ENCODE data around the gene EXOC3L4. TPM values are rescaled to one million over a fixed set of nuclear protein-coding genes. Genes with fewer than 3 reads are reported as not detected.

Gene EXOC3L4
- total RNA-seq, 4 donors from 2014 or later, result 0.93 to 5.2 (median 1.3) TPM; not detected in 1

DNA sequence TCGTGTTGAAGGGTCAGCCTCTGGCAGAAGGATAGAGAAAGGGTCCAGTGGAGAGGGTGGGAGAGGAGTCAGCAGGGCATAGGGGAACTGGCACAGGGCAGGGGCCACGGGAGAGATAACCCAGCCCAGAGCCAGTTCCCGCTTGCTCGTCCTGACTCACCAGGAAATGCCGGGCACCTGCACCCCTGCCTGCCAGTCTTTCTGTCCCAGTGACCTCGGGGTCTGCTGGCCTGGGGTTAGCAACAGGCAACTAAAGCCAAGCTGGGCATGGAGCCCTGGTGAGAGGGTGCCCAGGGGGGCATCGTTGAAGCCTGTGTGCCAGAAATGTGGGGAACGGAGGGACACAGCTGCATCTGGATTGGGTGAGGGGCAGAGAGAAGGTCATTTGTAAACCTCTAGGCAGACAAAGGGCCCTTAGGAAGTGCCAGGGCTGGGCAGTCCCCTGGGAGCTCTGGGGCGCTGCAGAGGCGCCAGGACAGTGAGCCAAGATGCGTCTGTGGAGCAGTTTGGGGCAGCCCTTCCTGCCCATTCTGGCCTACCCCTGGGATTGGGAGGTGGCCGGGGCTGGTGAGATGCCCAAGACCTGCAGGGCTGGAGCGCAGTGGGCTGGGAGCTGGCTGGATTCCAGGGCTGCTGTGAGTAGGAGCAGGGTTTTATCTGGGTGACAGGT is 34.2 kb downstream of the EXOC3L4 start:
- peak; percentile 28 for ATAC-seq (ENCODE audit: low FRiP score)
- DNase-seq (ENCODE audit: low spot score), result no peak
- TF ChIP-seq, protein P1, sequence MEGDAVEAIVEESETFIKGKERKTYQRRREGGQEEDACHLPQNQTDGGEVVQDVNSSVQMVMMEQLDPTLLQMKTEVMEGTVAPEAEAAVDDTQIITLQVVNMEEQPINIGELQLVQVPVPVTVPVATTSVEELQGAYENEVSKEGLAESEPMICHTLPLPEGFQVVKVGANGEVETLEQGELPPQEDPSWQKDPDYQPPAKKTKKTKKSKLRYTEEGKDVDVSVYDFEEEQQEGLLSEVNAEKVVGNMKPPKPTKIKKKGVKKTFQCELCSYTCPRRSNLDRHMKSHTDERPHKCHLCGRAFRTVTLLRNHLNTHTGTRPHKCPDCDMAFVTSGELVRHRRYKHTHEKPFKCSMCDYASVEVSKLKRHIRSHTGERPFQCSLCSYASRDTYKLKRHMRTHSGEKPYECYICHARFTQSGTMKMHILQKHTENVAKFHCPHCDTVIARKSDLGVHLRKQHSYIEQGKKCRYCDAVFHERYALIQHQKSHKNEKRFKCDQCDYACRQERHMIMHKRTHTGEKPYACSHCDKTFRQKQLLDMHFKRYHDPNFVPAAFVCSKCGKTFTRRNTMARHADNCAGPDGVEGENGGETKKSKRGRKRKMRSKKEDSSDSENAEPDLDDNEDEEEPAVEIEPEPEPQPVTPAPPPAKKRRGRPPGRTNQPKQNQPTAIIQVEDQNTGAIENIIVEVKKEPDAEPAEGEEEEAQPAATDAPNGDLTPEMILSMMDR (IDR thresholded peaks at IDR 0.05), result no peak

DNA sequence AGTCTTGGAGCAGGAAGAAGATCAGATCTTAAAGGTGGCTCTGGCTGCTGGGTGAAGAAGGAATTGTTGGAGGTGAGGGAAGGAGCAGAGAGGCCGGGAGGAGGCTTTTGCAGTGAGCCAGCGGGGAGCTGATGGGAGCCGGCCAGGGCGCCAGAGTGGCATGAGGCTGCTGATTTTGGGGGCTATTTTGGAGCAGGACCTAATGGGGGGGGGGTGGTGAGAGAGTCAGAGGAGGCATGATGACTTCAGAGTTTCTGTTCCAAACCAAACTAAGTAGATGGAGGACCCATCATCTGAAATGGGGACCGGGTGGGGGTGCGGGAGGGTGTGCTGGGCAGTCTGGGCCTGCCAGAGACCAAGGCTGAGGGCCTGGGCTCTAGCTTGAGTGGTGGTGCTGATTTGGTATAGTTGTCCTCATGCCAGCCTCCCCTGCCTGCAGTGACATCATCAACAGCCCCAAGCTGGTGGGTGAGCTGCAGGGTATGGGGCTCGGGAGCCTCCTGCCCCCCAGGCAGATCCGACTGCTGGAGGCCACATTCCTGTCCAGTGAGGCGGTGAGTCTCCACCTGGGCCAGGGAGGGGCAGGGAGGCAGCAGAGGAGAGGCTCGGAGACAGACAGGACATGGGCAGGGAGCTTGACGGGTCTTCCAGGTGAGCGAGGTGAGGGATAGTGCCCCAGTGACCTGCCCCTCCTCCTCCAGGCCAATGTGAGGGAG is 34.9 kb downstream of the EXOC3L4 start:
- no peak for DNase-seq (ENCODE audit: low spot score)
- ATAC-seq (ENCODE audit: low FRiP score), result no peak
- TF ChIP-seq, protein P1 (IDR thresholded peaks at IDR 0.05), result no peak

DNA sequence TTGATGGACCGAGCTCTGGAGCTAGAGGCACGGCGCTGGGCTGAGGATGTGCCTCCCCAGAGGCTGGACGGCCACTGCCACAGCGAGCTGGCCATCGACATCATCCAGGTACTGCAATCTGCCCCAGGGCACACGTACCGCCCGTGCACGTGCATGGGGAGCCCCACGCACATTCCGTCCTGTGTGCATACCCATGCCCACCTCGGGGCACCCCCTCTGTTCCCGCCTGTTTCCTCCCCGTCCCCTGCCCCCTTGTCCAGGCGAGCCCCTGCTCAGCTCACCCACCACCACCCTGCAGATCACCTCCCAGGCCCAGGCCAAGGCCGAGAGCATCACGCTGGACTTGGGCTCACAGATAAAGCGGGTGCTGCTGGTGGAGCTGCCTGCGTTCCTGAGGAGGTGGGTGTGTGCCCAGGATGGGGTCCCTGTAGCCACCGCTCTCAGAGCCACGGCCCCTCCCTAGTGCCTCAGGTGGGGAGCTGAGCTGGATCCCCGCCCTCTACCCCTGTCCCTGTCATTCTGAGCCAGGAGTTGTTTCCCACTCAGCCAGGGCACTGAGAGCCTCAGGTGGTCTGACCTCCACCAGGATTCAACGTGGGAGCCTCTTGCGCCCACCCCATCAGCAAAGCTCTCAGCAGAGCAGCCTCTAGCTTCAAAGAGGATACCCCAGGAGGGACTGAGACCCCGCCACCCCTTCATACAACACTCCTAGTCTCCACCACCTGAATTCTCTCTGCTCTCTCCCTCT is 35.7 kb downstream of the EXOC3L4 start:
- no peak for DNase-seq (ENCODE audit: low spot score)
- TF ChIP-seq, protein P1 (IDR thresholded peaks at IDR 0.05), result no peak
- ATAC-seq (ENCODE audit: low FRiP score), result no peak

DNA sequence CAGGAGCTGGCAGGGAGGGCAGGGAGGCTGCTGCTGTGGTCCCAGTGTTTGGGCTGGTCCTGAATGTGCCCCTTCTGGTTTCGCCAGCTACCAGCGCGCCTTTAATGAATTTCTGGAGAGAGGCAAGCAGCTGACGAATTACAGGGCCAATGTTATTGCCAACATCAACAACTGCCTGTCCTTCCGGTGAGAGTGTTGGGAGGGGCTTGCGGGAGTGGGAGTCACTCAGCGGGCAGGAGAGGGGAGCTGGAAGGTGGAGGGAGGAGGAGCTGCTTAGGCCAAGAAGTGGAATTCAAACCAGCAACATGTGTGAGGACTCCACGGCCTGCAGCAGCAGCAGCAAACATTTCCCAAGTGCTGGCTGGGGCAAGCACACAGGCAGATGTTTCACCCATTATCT is 36.4 kb downstream of the EXOC3L4 start:
- TF ChIP-seq, protein P1 (IDR thresholded peaks at IDR 0.05), result no peak
- peak; percentile 66 for ATAC-seq (ENCODE audit: low FRiP score)
- no peak for DNase-seq (ENCODE audit: low spot score)

DNA sequence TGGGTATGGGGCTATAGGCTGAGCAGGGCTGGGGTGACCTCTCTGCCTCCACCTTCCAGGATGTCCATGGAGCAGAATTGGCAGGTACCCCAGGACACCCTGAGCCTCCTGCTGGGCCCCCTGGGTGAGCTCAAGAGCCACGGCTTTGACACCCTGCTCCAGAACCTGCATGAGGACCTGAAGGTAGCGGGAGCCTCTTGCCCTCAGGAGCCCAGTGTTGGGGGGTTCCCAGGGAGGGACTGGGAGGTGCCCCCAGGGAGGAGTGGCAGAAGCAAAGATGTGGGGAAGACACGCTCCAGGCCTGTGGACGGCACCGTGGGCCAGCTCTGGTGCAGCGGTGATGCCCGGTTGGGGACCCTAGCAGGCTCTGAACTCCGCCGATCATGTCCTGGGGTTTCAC is 37.1 kb downstream of the EXOC3L4 start:
- ATAC-seq (ENCODE audit: low FRiP score), result no peak
- no peak for DNase-seq (ENCODE audit: low spot score)
- TF ChIP-seq, protein P1 (IDR thresholded peaks at IDR 0.05), result no peak

DNA sequence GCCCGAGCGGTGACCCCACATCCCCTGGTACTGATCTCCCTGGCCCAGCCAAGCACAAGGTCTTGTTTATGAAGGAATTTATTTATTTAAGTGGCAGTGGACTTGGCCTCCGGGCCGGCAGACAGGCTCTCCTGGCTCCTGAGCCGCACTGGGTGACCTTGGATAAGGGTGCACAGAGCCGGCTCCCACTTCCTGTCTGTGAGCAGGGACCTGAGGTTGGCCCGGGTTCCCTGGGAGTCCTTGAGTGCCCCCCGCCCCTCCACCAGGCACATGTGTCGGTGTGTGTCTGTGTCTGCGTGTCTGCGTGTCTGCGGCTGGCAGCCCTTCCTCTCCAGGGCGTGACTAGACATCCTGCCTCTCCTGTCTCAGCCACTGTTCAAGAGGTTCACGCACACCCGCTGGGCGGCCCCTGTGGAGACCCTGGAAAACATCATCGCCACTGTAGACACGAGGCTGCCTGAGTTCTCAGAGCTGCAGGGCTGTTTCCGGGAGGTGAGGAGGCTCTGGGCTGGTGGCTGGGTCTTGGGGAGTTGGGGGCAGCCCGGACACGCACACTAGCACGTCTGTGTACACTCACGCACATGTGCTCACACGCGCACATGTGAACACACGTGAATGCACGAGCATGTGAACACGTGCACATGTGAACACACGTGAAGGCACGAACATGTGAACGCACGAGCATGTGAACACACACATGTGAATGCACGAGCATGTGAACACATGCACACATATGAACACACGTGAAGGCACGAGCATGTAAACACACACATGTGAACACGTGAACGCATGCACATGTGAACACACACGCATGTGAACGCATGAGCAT is 38.1 kb downstream of the EXOC3L4 start:
- TF ChIP-seq, protein P1 (IDR thresholded peaks at IDR 0.05), result no peak
- ATAC-seq (ENCODE audit: low FRiP score), result no peak
- DNase-seq (ENCODE audit: low spot score), result no peak

Data from omental fat pad (tissue), 4 donors.